ENCODE measurements around the gene INHBC.

The INHBC gene

GRCh38 chr12:57475271-57476161, 40.9 kb downstream of the INHBC start:
- DNase-seq (ENCODE audit: low read depth) = peak; percentile 40
- TF ChIP-seq CTCF (conservative IDR thresholded peaks at IDR 0.05; ENCODE audit: low read depth, low read length) = no peak
- peak overlapping the region; percentile 36 for H3K4me3 ChIP-seq (ENCODE audit: low read length)

- TF ChIP-seq CTCF (conservative IDR thresholded peaks at IDR 0.05; ENCODE audit: low read depth, low read length) = peak; percentile 40
- H3K4me3 ChIP-seq (ENCODE audit: low read length) = peak overlapping the region; percentile 25
- no peak for DNase-seq (ENCODE audit: low read depth)
These were observed 41.8 kb downstream of the INHBC start for GRCh38 chr12:57476162-57476992.

GRCh38 chr12:57476993-57477709, 42.6 kb downstream of the INHBC start:
- DNase-seq (ENCODE audit: low read depth) = no peak

GRCh38 chr12:57477710-57478681, 43.4 kb downstream of the INHBC start:
- H3K4me3 ChIP-seq (ENCODE audit: low read length) = no peak overlapping the region
- TF ChIP-seq CTCF (conservative IDR thresholded peaks at IDR 0.05; ENCODE audit: low read depth, low read length) = no peak
- no peak for DNase-seq (ENCODE audit: low read depth)

More at GRCh38 chr12:57476993-57477709, 42.6 kb downstream of the INHBC start:
- no peak overlapping the region for H3K4me3 ChIP-seq (ENCODE audit: low read length)
- no peak for TF ChIP-seq CTCF (conservative IDR thresholded peaks at IDR 0.05; ENCODE audit: low read depth, low read length)

GRCh38 chr12:57479043-57479375, 44.4 kb downstream of the INHBC start:
- H3K4me3 ChIP-seq (ENCODE audit: low read length) = no peak overlapping the region
- TF ChIP-seq CTCF (conservative IDR thresholded peaks at IDR 0.05; ENCODE audit: low read depth, low read length) = no peak
- no peak for DNase-seq (ENCODE audit: low read depth)

All from retinal pigment epithelial cell (primary cell).